AG08396 (cell line): ENCODE results near the gene AUH.

ENCODE experiments used
- DNase-seq: peaks from one replicate; pipeline ENCODE4 v3.0.0; 2012; ENCODE audit warnings: low spot score, mixed read lengths

AUH gene

GRCh38 chr9:91338681-91339080, 23.0 kb downstream of the AUH start:
- no peak for DNase-seq

DNA sequence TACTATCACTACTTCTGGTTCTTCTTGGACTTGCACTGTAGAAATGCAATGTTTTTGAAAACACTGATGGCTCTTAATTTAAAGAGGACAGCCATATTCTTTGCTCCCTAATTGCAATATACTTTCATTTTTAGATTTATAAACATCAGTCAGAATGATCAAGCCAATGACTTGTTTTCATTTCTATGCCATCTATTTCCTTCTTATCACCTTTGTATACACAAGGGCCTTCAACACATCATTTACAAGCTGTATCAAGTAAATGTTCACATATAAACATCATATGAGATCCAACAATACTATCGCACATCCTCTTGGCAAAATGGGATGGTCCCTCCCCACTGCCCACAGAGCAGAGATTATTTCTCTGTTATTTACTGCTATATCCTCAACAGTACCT, 24.9 kb downstream of the AUH start:
- no peak for DNase-seq

- DNase-seq: peak; percentile 8
These were observed 27.7 kb downstream of the AUH start for GRCh38 chr9:91334053-91334452.

DNA sequence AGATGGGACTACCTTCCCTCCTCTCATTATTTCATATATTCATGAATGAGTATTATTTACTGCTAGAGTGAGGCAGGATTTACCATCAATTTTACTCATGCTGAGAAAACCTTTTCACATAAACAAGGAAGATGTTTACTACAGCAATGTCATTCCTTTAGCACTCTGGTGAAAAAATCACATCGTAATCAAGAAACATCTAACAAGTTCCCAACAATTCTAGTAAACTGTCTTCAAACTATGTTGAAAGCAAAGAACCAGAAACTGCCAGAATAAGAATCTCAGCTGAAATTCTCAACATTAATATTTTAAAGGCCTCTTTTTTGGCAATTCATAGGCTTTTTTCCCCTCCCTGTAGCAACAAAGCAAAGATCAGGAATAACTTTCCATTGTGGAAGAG, 28.2 kb downstream of the AUH start:
- DNase-seq: no peak

- no peak for DNase-seq
These were observed 29.0 kb downstream of the AUH start for GRCh38 chr9:91332546-91333231.

DNA sequence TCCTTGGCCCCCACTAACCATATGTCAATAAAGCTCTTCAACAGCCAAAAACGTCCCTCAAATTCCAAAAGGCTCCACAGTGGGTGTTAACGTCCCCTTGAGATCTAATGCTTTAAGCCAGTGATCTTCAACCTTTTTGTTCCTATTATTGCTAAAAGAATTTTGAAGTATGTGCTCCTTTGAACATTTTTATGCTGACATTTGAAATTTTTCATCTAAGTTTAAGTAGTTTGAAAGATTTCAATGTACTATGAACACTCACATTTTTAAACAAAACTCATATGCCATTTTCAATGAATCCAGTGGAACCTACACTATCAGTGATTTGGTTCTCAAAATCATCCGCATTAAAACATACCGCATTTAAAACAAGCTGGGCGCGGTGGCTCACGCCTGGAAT, 29.9 kb downstream of the AUH start:
- DNase-seq: no peak

GRCh38 chr9:91328186-91328585, 33.5 kb downstream of the AUH start:
- DNase-seq: no peak

DNA sequence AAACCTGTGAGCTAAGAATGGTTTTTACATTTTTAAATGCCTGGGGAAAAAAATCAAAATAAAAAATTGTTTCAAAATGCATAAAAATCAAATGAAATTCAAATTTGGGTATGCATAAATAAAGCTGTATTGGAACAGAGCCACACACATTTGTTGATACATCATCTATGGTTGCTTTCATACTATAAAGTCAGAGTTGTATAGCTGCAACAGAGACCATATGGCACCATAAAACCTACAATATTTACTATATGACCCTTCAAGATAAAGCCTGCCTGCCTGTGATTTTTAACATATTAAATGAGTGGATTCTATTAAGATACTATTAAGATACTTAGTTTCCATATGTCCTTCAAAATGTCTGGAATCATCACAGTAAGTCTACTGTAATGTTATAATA, 40.0 kb downstream of the AUH start:
- no peak for DNase-seq

DNA sequence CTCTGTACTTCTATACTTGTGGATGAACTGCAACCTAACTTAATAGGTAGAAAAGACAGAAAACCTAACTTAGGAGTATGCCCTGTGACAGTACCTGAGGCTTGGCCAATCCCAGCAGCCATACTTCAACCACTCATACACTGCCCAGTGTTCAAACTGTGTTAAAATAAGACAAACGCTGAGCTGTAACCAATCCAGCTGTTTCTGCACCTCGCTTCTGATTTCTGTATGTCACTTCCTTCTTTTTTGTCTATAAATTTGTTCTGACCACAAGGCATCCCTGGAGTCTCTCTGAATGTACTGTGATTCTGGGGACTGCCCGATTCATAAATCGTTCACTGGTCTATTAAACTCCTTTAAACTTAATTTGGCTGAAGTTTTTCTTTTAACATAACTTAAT, 41.4 kb downstream of the AUH start:
- DNase-seq: no peak

DNA sequence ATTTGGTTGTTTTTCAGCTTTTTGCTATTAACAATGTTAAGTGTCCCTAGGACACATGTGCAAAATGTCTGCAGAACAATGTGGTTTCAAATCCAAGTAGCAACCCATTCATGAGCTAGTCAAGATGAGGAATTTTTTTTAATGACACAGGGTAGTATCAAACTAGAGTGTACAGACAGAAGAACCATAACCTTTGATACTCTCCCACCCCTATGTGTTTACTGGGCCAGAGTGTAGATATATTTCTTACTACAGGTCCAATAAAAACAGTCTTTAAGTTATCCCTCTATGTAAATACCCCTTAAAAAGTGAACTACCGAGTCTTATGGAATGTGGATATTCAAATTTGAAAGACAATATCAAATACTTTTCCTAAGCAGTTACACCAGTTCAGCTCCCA, 45.6 kb downstream of the AUH start:
- no peak for DNase-seq

- no peak for DNase-seq
These were observed 46.5 kb downstream of the AUH start for GRCh38 chr9:91315191-91315590.

DNA sequence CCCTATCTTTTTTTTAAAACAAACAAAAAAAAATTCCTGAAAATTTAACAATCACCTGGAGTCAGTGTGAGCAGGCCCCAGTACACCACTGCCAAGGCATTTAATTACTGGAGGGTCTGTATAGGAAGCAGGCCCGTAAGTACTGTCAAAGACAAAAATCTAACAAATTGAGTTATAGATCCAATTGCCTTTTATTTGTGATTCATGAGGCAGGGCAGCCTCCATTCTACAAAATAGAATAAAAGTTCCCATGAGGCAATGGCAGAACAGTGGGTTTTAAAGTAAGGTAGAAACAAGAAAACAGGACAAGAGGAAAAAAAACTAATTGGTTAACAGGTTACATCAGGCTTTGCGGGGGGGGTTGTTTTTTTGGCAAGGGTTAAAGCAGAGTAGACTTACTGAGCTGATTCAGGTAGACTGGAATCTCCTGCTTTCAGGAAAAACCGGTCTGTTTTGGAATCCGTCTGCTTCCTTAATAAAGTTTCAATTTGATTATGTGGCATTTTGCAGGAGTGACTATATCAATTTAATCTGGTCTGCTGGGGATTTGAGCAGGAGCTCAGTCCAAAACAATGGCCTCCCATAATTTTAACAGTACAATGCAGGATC, 48.9 kb downstream of the AUH start:
- DNase-seq: no peak

- no peak for DNase-seq
These were observed 51.7 kb downstream of the AUH start for GRCh38 chr9:91310037-91310436.

DNA sequence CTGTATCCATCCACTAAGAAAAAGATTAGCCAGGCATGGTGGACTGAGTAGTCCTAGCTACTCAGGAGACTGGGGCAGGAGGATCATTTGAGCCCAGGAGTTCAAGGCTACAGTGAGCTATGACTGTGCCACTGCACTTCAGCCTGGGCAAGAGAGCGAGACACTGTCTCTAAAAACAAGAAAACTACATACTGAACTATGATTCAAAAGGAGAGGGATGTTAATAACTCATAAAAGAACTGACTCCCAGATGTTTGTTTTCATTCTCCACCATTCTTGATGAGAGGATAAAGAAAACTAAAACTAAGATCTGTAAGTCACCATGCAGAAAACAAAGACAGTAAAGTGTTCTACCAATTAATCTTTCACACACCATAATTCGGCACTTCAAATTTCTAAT, 53.5 kb downstream of the AUH start:
- DNase-seq: no peak

DNA sequence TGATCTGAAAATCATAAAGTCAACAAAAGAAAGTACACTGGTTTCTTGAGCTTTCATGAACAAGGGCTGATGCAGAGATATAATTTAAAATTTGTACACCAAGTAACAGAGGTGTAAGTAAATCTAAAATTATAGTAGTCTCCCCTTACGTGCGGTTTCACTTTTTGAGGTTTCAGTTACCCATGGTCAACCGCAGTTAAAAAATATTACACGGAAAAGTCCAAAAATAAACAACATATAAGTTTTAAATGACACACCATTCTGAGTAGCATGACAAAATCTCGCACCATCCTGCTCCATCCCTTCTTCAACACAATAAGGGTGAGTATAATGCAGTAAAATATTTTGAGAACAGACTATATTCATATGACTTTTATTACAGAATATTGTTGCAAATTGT, 54.4 kb downstream of the AUH start:
- DNase-seq: no peak

DNA sequence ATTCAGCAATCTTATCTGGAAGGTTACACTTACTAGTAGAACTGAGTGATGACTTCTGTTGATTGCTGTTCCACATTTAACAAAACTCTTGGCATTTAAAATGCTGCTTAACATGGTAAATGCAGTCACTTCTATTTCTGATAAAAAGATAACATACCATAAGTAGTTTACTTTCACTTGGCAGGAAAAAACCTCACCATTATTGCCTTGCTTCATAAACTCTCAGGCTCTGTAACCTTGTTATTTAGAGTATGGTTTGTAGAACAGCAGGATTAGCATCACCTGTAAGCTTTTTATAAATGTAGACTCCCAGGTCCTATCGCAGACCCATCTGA, 55.5 kb downstream of the AUH start:
- no peak for DNase-seq

- no peak for DNase-seq
These were observed 56.0 kb downstream of the AUH start for GRCh38 chr9:91305596-91306295.

DNA sequence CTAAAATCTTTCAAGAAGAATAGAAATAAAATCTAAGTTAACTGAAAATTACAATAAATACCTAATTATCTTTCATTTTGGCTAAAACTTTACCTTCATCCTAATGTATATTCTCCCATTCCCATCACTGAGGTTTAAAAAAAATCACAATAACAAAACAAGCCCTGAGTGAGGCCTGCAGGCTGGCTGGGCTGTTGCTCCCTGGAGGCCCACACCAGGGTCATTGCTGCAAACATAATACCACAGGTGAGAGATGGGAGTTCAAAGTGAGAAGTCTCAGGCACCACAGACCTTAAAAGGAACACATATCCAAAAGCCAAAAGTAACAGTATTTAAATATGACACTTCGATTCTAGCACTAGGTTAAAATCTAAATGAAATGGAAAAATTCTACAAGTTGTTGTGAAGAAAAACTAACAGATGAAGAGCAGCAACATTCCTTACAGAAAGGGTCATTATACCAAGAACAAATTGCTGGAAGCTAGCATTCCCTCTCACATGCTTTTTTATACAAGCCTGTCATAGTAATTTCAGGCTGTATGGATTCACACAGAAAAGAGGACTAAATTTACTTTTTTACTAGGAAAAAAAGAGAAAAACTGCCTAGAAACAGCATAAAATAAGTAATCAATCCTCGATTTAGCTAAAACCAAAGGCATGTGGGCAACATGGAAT, 57.8 kb downstream of the AUH start:
- DNase-seq: no peak

- peak; percentile 61 for DNase-seq
These were observed 58.9 kb downstream of the AUH start for GRCh38 chr9:91302831-91303230.

DNA sequence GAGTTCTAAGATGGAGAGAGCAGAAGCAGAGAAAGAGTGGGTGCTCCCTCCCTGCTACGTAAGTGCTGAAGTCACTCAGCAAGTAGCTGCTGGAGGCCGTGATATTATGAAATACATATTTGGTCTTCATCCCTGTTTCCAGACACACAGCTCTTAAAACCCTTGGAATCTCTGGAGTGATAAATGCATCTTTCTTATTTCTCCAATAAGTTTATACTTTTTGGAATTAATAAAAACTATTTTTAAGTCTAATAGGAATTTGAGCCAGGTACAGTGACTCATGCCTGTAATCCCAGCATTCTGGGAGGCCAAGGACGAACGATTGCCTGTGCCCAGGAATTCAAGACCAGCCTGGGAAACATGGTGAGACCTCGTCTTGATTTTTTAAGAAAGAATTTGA, 60.6 kb downstream of the AUH start:
- no peak for DNase-seq

GRCh38 chr9:91298311-91298710, 63.4 kb downstream of the AUH start:
- peak; percentile 13 for DNase-seq

GRCh38 chr9:91297306-91297705, 64.4 kb downstream of the AUH start:
- DNase-seq: no peak

DNA sequence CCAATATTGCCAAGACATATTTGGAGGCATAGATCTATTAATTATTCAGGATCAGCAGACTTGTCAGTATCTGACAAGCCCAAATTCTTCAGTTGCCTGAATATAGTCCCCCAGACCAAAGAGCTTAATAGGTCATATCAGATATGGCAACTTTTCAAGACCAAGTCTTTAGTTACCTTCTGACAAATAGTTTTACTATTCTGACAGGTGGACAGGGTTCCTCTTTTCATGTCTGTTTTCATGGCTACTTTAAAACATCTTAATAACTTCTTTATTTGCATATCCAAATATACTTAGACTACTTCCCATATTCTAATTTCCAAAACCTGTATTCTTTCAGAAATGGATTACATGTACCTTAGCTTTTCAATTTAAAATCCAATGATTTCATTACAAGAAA, 65.4 kb downstream of the AUH start:
- no peak for DNase-seq
